ENCODE measurements around the gene PDIA6.
"Not testable (repeated sequence)": the region's sequence is repeated elsewhere in the genome, so short reads cannot be mapped to it uniquely, and the experiment has no call there.

The PDIA6 gene

GRCh38 chr2:10781746-10782145 lies 30.8 kb downstream of the PDIA6 start:
- no peak for ATAC-seq
- TF ChIP-seq ZC3H10 (CRISPR knock-in tag; IDR thresholded peaks at IDR 0.05) (no peak), TSHZ2 (CRISPR knock-in tag; IDR thresholded peaks at IDR 0.05) (no peak), CREB5 (CRISPR knock-in tag; IDR thresholded peaks at IDR 0.05; ENCODE audit: low read depth) (no peak), ZNF70 (CRISPR knock-in tag; IDR thresholded peaks at IDR 0.05) (no peak), POU6F1 (CRISPR knock-in tag; IDR thresholded peaks at IDR 0.05; ENCODE audit: borderline replicate concordance, low read depth) (no peak), ISL1 (CRISPR knock-in tag; IDR thresholded peaks at IDR 0.05) (no peak), OSR1 (CRISPR knock-in tag; IDR thresholded peaks at IDR 0.05) (no peak), ESRRG (CRISPR knock-in tag; IDR thresholded peaks at IDR 0.05) (no peak), RARB (CRISPR knock-in tag; IDR thresholded peaks at IDR 0.05) (no peak)

- ATAC-seq: not testable (repeated sequence)
Measured at GRCh38 chr2:10780821-10781220, 31.8 kb downstream of the PDIA6 start.

GRCh38 chr2:10780491-10780820 lies 32.1 kb downstream of the PDIA6 start:
- no peak for TF ChIP-seq SNAI2 (CRISPR knock-in tag; IDR thresholded peaks at IDR 0.05)
- no peak for TF ChIP-seq ZC3H10 (CRISPR knock-in tag; IDR thresholded peaks at IDR 0.05)
- no peak for TF ChIP-seq CSRNP3 (CRISPR knock-in tag; IDR thresholded peaks at IDR 0.05)
- no peak for TF ChIP-seq TCF4 (CRISPR knock-in tag; IDR thresholded peaks at IDR 0.05; ENCODE audit: borderline replicate concordance)
- no peak for ATAC-seq

GRCh38 chr2:10779776-10780490 lies 32.7 kb downstream of the PDIA6 start:
- TF ChIP-seq ESRRG (CRISPR knock-in tag; IDR thresholded peaks at IDR 0.05) (no peak), ZNF8 (CRISPR knock-in tag; IDR thresholded peaks at IDR 0.05) (no peak), TSHZ2 (CRISPR knock-in tag; IDR thresholded peaks at IDR 0.05) (no peak), ARNTL (CRISPR knock-in tag; IDR thresholded peaks at IDR 0.05; ENCODE audit: borderline replicate concordance, low read depth) (no peak), ZNF565 (CRISPR knock-in tag; conservative IDR thresholded peaks at IDR 0.05; ENCODE audit: low read depth) (no peak), POU6F1 (CRISPR knock-in tag; IDR thresholded peaks at IDR 0.05; ENCODE audit: borderline replicate concordance, low read depth) (no peak), SNAI2 (CRISPR knock-in tag; IDR thresholded peaks at IDR 0.05) (no peak), ZFP30 (CRISPR knock-in tag; IDR thresholded peaks at IDR 0.05) (no peak), CSRNP3 (CRISPR knock-in tag; IDR thresholded peaks at IDR 0.05) (no peak), ZNF70 (CRISPR knock-in tag; IDR thresholded peaks at IDR 0.05) (no peak), PATZ1 (CRISPR knock-in tag; IDR thresholded peaks at IDR 0.05; ENCODE audit: borderline replicate concordance) (no peak)
- ATAC-seq: no peak

All from SK-N-SH treated with all-trans-retinoic acid at 6 μM for 48 hours (cell line).